ENCODE measurements around the gene CNTNAP2.

- TF ChIP-seq EZH2 (IDR thresholded peaks at IDR 0.05), result no peak
- TF ChIP-seq FOXP2 (optimal IDR thresholded peaks at IDR 0.05; ENCODE audit: control extremely low read depth, extremely low read length, insufficient read depth), result no peak
Measured at GRCh38 chr7:146876411-146876810, 759.8 kb downstream of the CNTNAP2 start.
